SK-N-SH treated with all-trans-retinoic acid at 6 μM for 48 hours (cell line): ENCODE results near the gene FBXW4.

ENCODE experiments used
- ATAC-seq: fragments of 200-7000 bp; cut with Tn5 transposase; 3 replicates; pipeline ENCODE4 v1.9.1; 2020; ENCODE audit warnings: mild to moderate bottlenecking, moderate library complexity
- ARNTL ChIP-seq: fragments of 450-650 bp; formaldehyde crosslinking; IDR thresholded peaks from 2 replicates; pipeline ENCODE4 v1.5.0; 2020; ENCODE audit warnings: low read depth, mild to moderate bottlenecking, moderate library complexity, borderline replicate concordance
- BACH2 ChIP-seq: fragments of 250-450 bp; sonication (Bioruptor Pico); IDR thresholded peaks from 2 replicates; pipeline ENCODE4 v1.9.0; 2021; ENCODE audit warnings: mild to moderate bottlenecking, borderline replicate concordance
- CREB5 ChIP-seq: fragments of 250-450 bp; sonication (Bioruptor Pico); IDR thresholded peaks from 2 replicates; pipeline ENCODE4 v1.5.1; 2020; ENCODE audit warnings: low read depth, mild to moderate bottlenecking, moderate library complexity
- CSDC2 ChIP-seq: fragments of 250-450 bp; sonication (Bioruptor Pico); IDR thresholded peaks from 2 replicates; pipeline ENCODE4 v1.5.0; 2020; ENCODE audit warnings: mild to moderate bottlenecking, moderate library complexity
- CSRNP3 ChIP-seq: fragments of 250-450 bp; sonication (Bioruptor Pico); IDR thresholded peaks from 2 replicates; pipeline ENCODE4 v1.5.1; 2021; ENCODE audit warnings: mild to moderate bottlenecking, moderate library complexity
- GLIS3 ChIP-seq: fragments of 250-450 bp; sonication (Bioruptor Pico); IDR thresholded peaks from 2 replicates; pipeline ENCODE4 v1.5.0; 2020; ENCODE audit warnings: mild to moderate bottlenecking, moderate library complexity
- ISL1 ChIP-seq: fragments of 250-450 bp; sonication (Bioruptor Pico); IDR thresholded peaks from 2 replicates; pipeline ENCODE4 v2.1.2; 2022; ENCODE audit warnings: mild to moderate bottlenecking, moderate library complexity
- PATZ1 ChIP-seq: fragments of 250-450 bp; sonication (Bioruptor Pico); IDR thresholded peaks from 2 replicates; pipeline ENCODE4 v1.8.0; 2020; ENCODE audit warnings: mild to moderate bottlenecking, moderate library complexity, borderline replicate concordance
- POU6F1 ChIP-seq: fragments of 250-450 bp; sonication (Bioruptor Pico); IDR thresholded peaks from 2 replicates; pipeline ENCODE4 v1.8.0; 2021; ENCODE audit warnings: low read depth, mild to moderate bottlenecking, moderate library complexity, borderline replicate concordance
- SNAI2 ChIP-seq: fragments of 250-450 bp; sonication (Bioruptor Pico); IDR thresholded peaks from 2 replicates; pipeline ENCODE4 v1.5.0; 2020; ENCODE audit warnings: mild to moderate bottlenecking, moderate library complexity
- TCF4 ChIP-seq: fragments of 250-450 bp; sonication (Bioruptor Pico); IDR thresholded peaks from 2 replicates; pipeline ENCODE4 v1.8.0; 2021; ENCODE audit warnings: mild to moderate bottlenecking, moderate library complexity, borderline replicate concordance
- TSHZ2 ChIP-seq: fragments of 250-450 bp; sonication (Bioruptor Pico); IDR thresholded peaks from 2 replicates; pipeline ENCODE4 v1.5.0; 2020; ENCODE audit warnings: mild to moderate bottlenecking, moderate library complexity
- ZC3H10 ChIP-seq: fragments of 250-450 bp; sonication (Bioruptor Pico); IDR thresholded peaks from 2 replicates; pipeline ENCODE4 v1.5.1; 2021; ENCODE audit warnings: mild to moderate bottlenecking, moderate library complexity
- ZNF565 ChIP-seq: fragments of 450-650 bp; formaldehyde crosslinking; conservative IDR thresholded peaks from 2 replicates; pipeline ENCODE4 v1.5.0; 2020; ENCODE audit warnings: low read depth, mild to moderate bottlenecking, moderate library complexity
- ZNF70 ChIP-seq: fragments of 450-650 bp; formaldehyde crosslinking; IDR thresholded peaks from 2 replicates; pipeline ENCODE4 v1.5.0; 2020; ENCODE audit warnings: mild to moderate bottlenecking, moderate library complexity

FBXW4 gene

GRCh38 chr10:101631821-101632475, 63.0 kb downstream of the FBXW4 start:
- TF ChIP-seq GLIS3 (CRISPR knock-in tag) = no peak
- no peak for TF ChIP-seq ISL1
- TF ChIP-seq ZNF565 (CRISPR knock-in tag) = no peak
- TF ChIP-seq CSRNP3 (CRISPR knock-in tag) = no peak
- no peak for TF ChIP-seq ARNTL (CRISPR knock-in tag)
- ATAC-seq = no peak

GRCh38 chr10:101630633-101630920, 64.4 kb downstream of the FBXW4 start:
- no peak for ATAC-seq
- TF ChIP-seq TSHZ2 (CRISPR knock-in tag) (no peak), ARNTL (CRISPR knock-in tag) (no peak), ZC3H10 (CRISPR knock-in tag) (no peak)
- TF ChIP-seq, all 23 proteins: peak for 0

GRCh38 chr10:101629837-101630632, 64.9 kb downstream of the FBXW4 start:
- no peak for TF ChIP-seq ZNF70
- no peak for TF ChIP-seq CSRNP3 (CRISPR knock-in tag)
- TF ChIP-seq POU6F1 (CRISPR knock-in tag) = no peak
- TF ChIP-seq ISL1 = no peak
- no peak for TF ChIP-seq CREB5 (CRISPR knock-in tag)
- no peak for TF ChIP-seq TCF4 (CRISPR knock-in tag)
- TF ChIP-seq ZC3H10 (CRISPR knock-in tag) = no peak
- no peak for ATAC-seq

- ATAC-seq = no peak
- no peak for TF ChIP-seq CSDC2
- no peak for TF ChIP-seq SNAI2 (CRISPR knock-in tag)
- TF ChIP-seq POU6F1 (CRISPR knock-in tag) = no peak
- no peak for TF ChIP-seq PATZ1
- no peak for TF ChIP-seq TSHZ2 (CRISPR knock-in tag)
- no peak for TF ChIP-seq BACH2 (CRISPR knock-in tag)
- TF ChIP-seq ARNTL (CRISPR knock-in tag) = no peak
- TF ChIP-seq ZNF565 (CRISPR knock-in tag) = no peak
- TF ChIP-seq ISL1 = no peak
- TF ChIP-seq ZC3H10 (CRISPR knock-in tag) = no peak
Observed at GRCh38 chr10:101625821-101626412, 69.1 kb downstream of the FBXW4 start.
